HG03439 (cell line): ENCODE results near the gene SNX24.

ENCODE experiments used
- ATAC-seq: cut with Tn5 transposase; IDR thresholded peaks from one replicate; pipeline ENCODE4 v1.9.1; 2021; ENCODE audit warnings: mild to moderate bottlenecking, moderate library complexity; ENCODE audit not compliant: unreplicated experiment

Gene SNX24

GRCh38 chr5:122915717-122916461 is 70.5 kb downstream of the SNX24 start:
- no peak for ATAC-seq

GRCh38 chr5:122916490-122916889 is 71.1 kb downstream of the SNX24 start:
- ATAC-seq, result no peak

GRCh38 chr5:122919969-122920368 is 74.6 kb downstream of the SNX24 start:
- ATAC-seq, result no peak

- no peak for ATAC-seq
Measured at GRCh38 chr5:122921826-122922225, 76.4 kb downstream of the SNX24 start.

- no peak for ATAC-seq
Measured at GRCh38 chr5:122924203-122924602, 78.8 kb downstream of the SNX24 start.

GRCh38 chr5:122924719-122925395 is 79.4 kb downstream of the SNX24 start:
- ATAC-seq, result no peak

GRCh38 chr5:122929001-122929400 is 83.6 kb downstream of the SNX24 start:
- no peak for ATAC-seq

GRCh38 chr5:122929980-122930379 is 84.6 kb downstream of the SNX24 start:
- ATAC-seq, result no peak

GRCh38 chr5:122933956-122934355 is 88.5 kb downstream of the SNX24 start:
- ATAC-seq, result no peak

- ATAC-seq, result no peak
Measured at GRCh38 chr5:122936088-122936487, 90.7 kb downstream of the SNX24 start.

- ATAC-seq, result no peak
Measured at GRCh38 chr5:122937914-122938313, 92.5 kb downstream of the SNX24 start.

- ATAC-seq, result no peak
Measured at GRCh38 chr5:122940890-122941289, 95.5 kb downstream of the SNX24 start.

- no peak for ATAC-seq
Measured at GRCh38 chr5:122941737-122942136, 96.3 kb downstream of the SNX24 start.

GRCh38 chr5:122942164-122942914 is 96.9 kb downstream of the SNX24 start:
- ATAC-seq, result no peak

GRCh38 chr5:122943050-122943698 is 97.8 kb downstream of the SNX24 start:
- no peak for ATAC-seq

GRCh38 chr5:122944051-122944450 is 98.6 kb downstream of the SNX24 start:
- no peak for ATAC-seq

- no peak for ATAC-seq
Measured at GRCh38 chr5:122947372-122947771, 102.0 kb downstream of the SNX24 start.

- no peak for ATAC-seq
Measured at GRCh38 chr5:122947772-122948171, 102.4 kb downstream of the SNX24 start.

GRCh38 chr5:122948319-122948718 is 102.9 kb downstream of the SNX24 start:
- ATAC-seq, result no peak

- ATAC-seq, result no peak
Measured at GRCh38 chr5:122951658-122952057, 106.2 kb downstream of the SNX24 start.

GRCh38 chr5:122954719-122955118 is 109.3 kb downstream of the SNX24 start:
- ATAC-seq, result no peak
